Naive thymus-derived CD8-positive, alpha-beta T cell (primary cell): Measurements from ENCODE around the gene ATF3. TPM values are rescaled to one million over a fixed set of nuclear protein-coding genes. Genes with fewer than 3 reads are reported as not detected.
A peak's percentile ranks its signal among the peaks of the same experiment; 100 is the strongest.

Source experiments
- ATAC-seq, 2 donors: fragments of 150-1000 bp; cut with Tn5 transposase in 1 of 2; sonication (Bioruptor Pico), chemical (Tn5 transposase) in 1 of 2; 1 replicate in 1 of 2; 2 replicates in 1 of 2; pipeline ENCODE4 v1.10.0; 2021; ENCODE audit warnings: mild to moderate bottlenecking in 2 of 2, moderate library complexity in 2 of 2
- POLR2A ChIA-PET: fragments of 350-600 bp; sonication (Branson Sonifier 250); formaldehyde crosslinking; loops from one replicate; lab custom pipeline; 2021; ENCODE audit warnings: antibody characterized with exemption; lab: Charles Lee
- DNase-seq, 10 donors: peaks; one replicate each; pipeline versions ENCODE4 v3.0.0 to v3.0.0-alpha.2; 2020 to 2022
- H3K27ac Mint-ChIP-seq, 10 donors: one replicate each; pipeline ENCODE4 v1.8.0; 2020 to 2022; ENCODE audit warnings: mild to moderate bottlenecking in 10 of 10, mixed read lengths in 10 of 10, moderate library complexity in 4 of 10, inconsistent platforms in 1 of 10
- H3K27me3 Mint-ChIP-seq, 5 donors: one replicate each; pipeline ENCODE4 v1.8.0; 2021 to 2022; ENCODE audit warnings: mixed read lengths in 5 of 5
- H3K36me3 Mint-ChIP-seq, 3 donors: one replicate each; pipeline ENCODE4 v1.8.0; 2020 to 2022; ENCODE audit warnings: mixed read lengths in 3 of 3, mild to moderate bottlenecking in 2 of 3, inconsistent platforms in 1 of 3
- H3K4me1 Mint-ChIP-seq, 4 donors: one replicate each; pipeline ENCODE4 v1.8.0; 2021 to 2022; ENCODE audit warnings: mixed read lengths in 4 of 4
- H3K4me3 Mint-ChIP-seq, 10 donors: one replicate each; pipeline ENCODE4 v1.8.0; 2020 to 2022; ENCODE audit warnings: mild to moderate bottlenecking in 10 of 10, mixed read lengths in 10 of 10, moderate library complexity in 6 of 10, inconsistent platforms in 1 of 10
- H3K9me3 Mint-ChIP-seq, 9 donors: one replicate each; pipeline ENCODE4 v1.8.0; 2020 to 2022; ENCODE audit warnings: mixed read lengths in 9 of 9, mild to moderate bottlenecking in 3 of 9, inconsistent platforms in 1 of 9, moderate library complexity in 1 of 9
- polyA plus RNA-seq, 3 donors: library from polyadenylated mRNA; unstranded; fragments of 300-500 nt; fragmentation: Illumina TruSeq; gene quantifications; one replicate each; pipeline ENCODE4 v1.2.3, GENCODE V29; 2021
- total RNA-seq, 8 experiments: library from RNA in 2 of 8; stranded (reverse) in 2 of 8; gene quantifications; one replicate each; pipeline ENCODE4 v1.2.3 and lab custom pipeline; 2021 to 2026

ATF3 gene
- total and polyA plus RNA-seq, 5 experiments from 2014 or later, result 1.4 to 1.8 TPM; not detected in 3

GRCh38 chr1:212606395-212607205, 2.0 kb upstream of the ATF3 start:
- DNase-seq (peak; percentile 27 to 75 (median 44)), ATAC-seq (peak; percentile 44 to 62)
- POLR2A ChIA-PET, result interaction anchor here (1.3 kb wide), 1 partner anchor 180 kb away, joined by 3 read pairs; no protein-coding TSS in a partner anchor
- H3K36me3 Mint-ChIP-seq, result peaks cover 0 to 5% (median 0%) of the 10 kb centered on the region in 3 donors
- peak overlapping the region; percentile 90 to 98 (median 94) for H3K4me3 Mint-ChIP-seq
- H3K27ac Mint-ChIP-seq, result peak overlapping the region in 4 of 10 donors; percentile 8 to 78 (median 40)
- peaks cover 9 to 33% (median 22%) of the 10 kb centered on the region in 4 donors for H3K4me1 Mint-ChIP-seq
- no peaks in the 10 kb centered on the region for H3K9me3 Mint-ChIP-seq
- H3K27me3 Mint-ChIP-seq, result peaks cover 43 to 75% (median 65%) of the 10 kb centered on the region in 5 donors

- H3K4me3 Mint-ChIP-seq, result peak overlapping the region; percentile 90 to 98 (median 94)
- POLR2A ChIA-PET, result interaction anchor here (1.3 kb wide), 2 partner anchors 10 to 181 kb away, joined by 3 to 4 read pairs; no protein-coding TSS in a partner anchor
- H3K27me3 Mint-ChIP-seq, result peaks cover 43 to 81% (median 60%) of the 10 kb centered on the region in 5 donors
- peaks cover 0 to 5% (median 0%) of the 10 kb centered on the region in 3 donors for H3K36me3 Mint-ChIP-seq
- DNase-seq (peak in 1 of 10 donors; percentile 34), ATAC-seq (peak in 1 of 2 donors; percentile 3)
- H3K27ac Mint-ChIP-seq, result peak overlapping the region in 6 of 10 donors; percentile 58 to 85 (median 80)
- peaks cover 9 to 33% (median 22%) of the 10 kb centered on the region in 4 donors for H3K4me1 Mint-ChIP-seq
- H3K9me3 Mint-ChIP-seq, result no peaks in the 10 kb centered on the region
These were observed 1.2 kb upstream of the ATF3 start for GRCh38 chr1:212607206-212607912.

- Mint-ChIP-seq H3K27ac (peak overlapping the region in 5 of 10 donors; percentile 43 to 91 (median 81)), H3K4me3 (peak overlapping the region; percentile 90 to 98 (median 94)), H3K9me3 (no peaks in the 10 kb centered on the region), H3K27me3 (peaks cover 41 to 76% (median 54%) of the 10 kb centered on the region in 5 donors), H3K4me1 (peaks cover 9 to 33% (median 22%) of the 10 kb centered on the region in 4 donors), H3K36me3 (peaks cover 0 to 5% (median 0%) of the 10 kb centered on the region in 3 donors)
- ATAC-seq, result peak in 1 of 2 donors; percentile 5
- POLR2A ChIA-PET, result interaction anchor here (1.3 kb wide), 3 partner anchors 9 to 181 kb away, joined by 3 to 5 read pairs (median 4); no protein-coding TSS in a partner anchor
- DNase-seq, result peak in 2 of 10 donors; percentile 14 to 16
These were observed 609 bp upstream of the ATF3 start for GRCh38 chr1:212607913-212608391.

GRCh38 chr1:212608959-212609700, 569 bp downstream of the ATF3 start:
- peak overlapping the region in 9 of 10 donors; percentile 40 to 95 (median 87) for H3K27ac Mint-ChIP-seq
- peak; percentile 33 to 35 for ATAC-seq
- H3K27me3 Mint-ChIP-seq, result peaks cover 39 to 69% (median 47%) of the 10 kb centered on the region in 5 donors
- DNase-seq, result peak in 9 of 10 donors; percentile 20 to 70 (median 40)
- peak overlapping the region; percentile 90 to 98 (median 94) for H3K4me3 Mint-ChIP-seq
- H3K9me3 Mint-ChIP-seq, result no peaks in the 10 kb centered on the region
- H3K36me3 Mint-ChIP-seq, result peaks cover 0 to 5% (median 0%) of the 10 kb centered on the region in 3 donors
- POLR2A ChIA-PET, result interaction anchor here (1.3 kb wide), 2 partner anchors 8 to 12 kb away, joined by 4 to 5 read pairs; no protein-coding TSS in a partner anchor
- peaks cover 9 to 33% (median 22%) of the 10 kb centered on the region in 4 donors for H3K4me1 Mint-ChIP-seq

- peaks cover 34 to 61% (median 41%) of the 10 kb centered on the region in 5 donors for H3K27me3 Mint-ChIP-seq
- no peaks in the 10 kb centered on the region for H3K9me3 Mint-ChIP-seq
- DNase-seq (peak in 1 of 10 donors; percentile 21), ATAC-seq (no peak)
- POLR2A ChIA-PET, result no interaction called here
- H3K36me3 Mint-ChIP-seq, result peaks cover 0 to 5% (median 0%) of the 10 kb centered on the region in 3 donors
- peak overlapping the region; percentile 74 to 98 (median 91) for H3K4me3 Mint-ChIP-seq
- H3K4me1 Mint-ChIP-seq, result peaks cover 9 to 33% (median 22%) of the 10 kb centered on the region in 4 donors
- H3K27ac Mint-ChIP-seq, result peak overlapping the region in 6 of 10 donors; percentile 8 to 61 (median 40)
These were observed 1.4 kb downstream of the ATF3 start for GRCh38 chr1:212609701-212610574.

GRCh38 chr1:212610575-212610967, 2.0 kb downstream of the ATF3 start:
- Mint-ChIP-seq H3K4me1 (peaks cover 9 to 33% (median 22%) of the 10 kb centered on the region in 4 donors), H3K36me3 (peaks cover 0 to 5% (median 0%) of the 10 kb centered on the region in 3 donors), H3K27me3 (peaks cover 28 to 55% (median 34%) of the 10 kb centered on the region in 5 donors), H3K9me3 (no peaks in the 10 kb centered on the region), H3K4me3 (peak overlapping the region in 8 of 10 donors; percentile 11 to 82 (median 54)), H3K27ac (peak overlapping the region in 1 of 10 donors; percentile 41)
- ATAC-seq (no peak), DNase-seq (no peak)
- POLR2A ChIA-PET, result no interaction called here

- Mint-ChIP-seq H3K27me3 (peaks cover 25 to 48% (median 28%) of the 10 kb centered on the region in 5 donors), H3K36me3 (peaks cover 0 to 5% (median 0%) of the 10 kb centered on the region in 3 donors), H3K4me3 (peak overlapping the region in 4 of 10 donors; percentile 30 to 82 (median 58)), H3K27ac (no peak overlapping the region), H3K4me1 (peaks cover 9 to 27% (median 22%) of the 10 kb centered on the region in 4 donors), H3K9me3 (no peaks in the 10 kb centered on the region)
- DNase-seq (no peak), ATAC-seq (no peak)
- POLR2A ChIA-PET, result interaction anchor here (1.3 kb wide), 1 partner anchor 53 kb away, joined by 3 read pairs; no protein-coding TSS in a partner anchor
These were observed 2.7 kb downstream of the ATF3 start for GRCh38 chr1:212611000-212611948.

GRCh38 chr1:212612041-212612961, 3.7 kb downstream of the ATF3 start:
- H3K27ac Mint-ChIP-seq, result no peak overlapping the region
- POLR2A ChIA-PET, result interaction anchor here (1.3 kb wide), 1 partner anchor 54 kb away, joined by 3 read pairs; no protein-coding TSS in a partner anchor

More at GRCh38 chr1:212612041-212612961, 3.7 kb downstream of the ATF3 start:
- ATAC-seq (no peak), DNase-seq (no peak)
- Mint-ChIP-seq H3K4me1 (peaks cover 7 to 19% (median 14%) of the 10 kb centered on the region in 4 donors), H3K9me3 (no peaks in the 10 kb centered on the region), H3K36me3 (peaks cover 0 to 5% (median 0%) of the 10 kb centered on the region in 3 donors), H3K4me3 (no peak overlapping the region), H3K27me3 (peaks cover 19 to 37% (median 22%) of the 10 kb centered on the region in 5 donors)
